ENCODE results near the gene NDUFB10. TPM values are rescaled to one million over a fixed set of nuclear protein-coding genes. Genes with fewer than 3 reads are reported as not detected.
A peak's percentile ranks its signal among the peaks of the same experiment; 100 is the strongest.

NDUFB10 gene
- total RNA-seq, 3 donors from 2014 or later: 204 to 212 (median 210) TPM

DNA sequence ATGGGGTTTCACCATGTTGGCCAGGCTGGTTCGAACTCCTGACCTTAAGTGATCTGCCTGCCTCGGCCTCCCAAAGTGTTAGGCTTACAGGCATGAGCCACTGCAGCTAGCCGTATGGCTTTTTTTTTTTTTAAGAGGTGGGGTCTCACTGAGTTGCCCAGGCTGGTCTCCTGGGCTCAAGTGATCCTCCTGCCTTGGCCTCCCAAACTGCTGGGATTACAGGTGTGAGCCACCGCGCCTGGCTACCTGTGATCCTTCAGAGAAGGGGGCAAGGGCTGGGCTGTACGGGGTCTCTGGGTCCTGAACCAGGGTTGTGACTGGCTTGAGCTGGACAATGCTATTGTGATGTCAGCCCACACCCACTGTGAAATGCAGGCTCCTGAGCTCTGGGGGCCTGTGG is 7.1 kb downstream of the NDUFB10 start, which contains the start of gene RNF151:
Gene RNF151, plus strand, starts transcription at position 397 of the 400 bp plus-strand sequence. CDS start 26 bp downstream, outside the sequence.
- intact Hi-C loops (cut with DNase I, micrococcal nuclease): no loop called here
- ATAC-seq: no peak
- peaks cover 20% of the 10 kb centered on the region for H3K4me1 ChIP-seq (ENCODE audit: low read depth)
- TF ChIP-seq, protein P1, sequence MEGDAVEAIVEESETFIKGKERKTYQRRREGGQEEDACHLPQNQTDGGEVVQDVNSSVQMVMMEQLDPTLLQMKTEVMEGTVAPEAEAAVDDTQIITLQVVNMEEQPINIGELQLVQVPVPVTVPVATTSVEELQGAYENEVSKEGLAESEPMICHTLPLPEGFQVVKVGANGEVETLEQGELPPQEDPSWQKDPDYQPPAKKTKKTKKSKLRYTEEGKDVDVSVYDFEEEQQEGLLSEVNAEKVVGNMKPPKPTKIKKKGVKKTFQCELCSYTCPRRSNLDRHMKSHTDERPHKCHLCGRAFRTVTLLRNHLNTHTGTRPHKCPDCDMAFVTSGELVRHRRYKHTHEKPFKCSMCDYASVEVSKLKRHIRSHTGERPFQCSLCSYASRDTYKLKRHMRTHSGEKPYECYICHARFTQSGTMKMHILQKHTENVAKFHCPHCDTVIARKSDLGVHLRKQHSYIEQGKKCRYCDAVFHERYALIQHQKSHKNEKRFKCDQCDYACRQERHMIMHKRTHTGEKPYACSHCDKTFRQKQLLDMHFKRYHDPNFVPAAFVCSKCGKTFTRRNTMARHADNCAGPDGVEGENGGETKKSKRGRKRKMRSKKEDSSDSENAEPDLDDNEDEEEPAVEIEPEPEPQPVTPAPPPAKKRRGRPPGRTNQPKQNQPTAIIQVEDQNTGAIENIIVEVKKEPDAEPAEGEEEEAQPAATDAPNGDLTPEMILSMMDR (IDR thresholded peaks at IDR 0.05): no peak
- H3K9me3 ChIP-seq: no peaks in the 10 kb centered on the region
- H3K36me3 ChIP-seq (ENCODE audit: low read depth): peaks cover 2% of the 10 kb centered on the region
- DNase-seq: no peak
- H3K4me3 ChIP-seq: no peak within 1 kb of the TSS

DNA sequence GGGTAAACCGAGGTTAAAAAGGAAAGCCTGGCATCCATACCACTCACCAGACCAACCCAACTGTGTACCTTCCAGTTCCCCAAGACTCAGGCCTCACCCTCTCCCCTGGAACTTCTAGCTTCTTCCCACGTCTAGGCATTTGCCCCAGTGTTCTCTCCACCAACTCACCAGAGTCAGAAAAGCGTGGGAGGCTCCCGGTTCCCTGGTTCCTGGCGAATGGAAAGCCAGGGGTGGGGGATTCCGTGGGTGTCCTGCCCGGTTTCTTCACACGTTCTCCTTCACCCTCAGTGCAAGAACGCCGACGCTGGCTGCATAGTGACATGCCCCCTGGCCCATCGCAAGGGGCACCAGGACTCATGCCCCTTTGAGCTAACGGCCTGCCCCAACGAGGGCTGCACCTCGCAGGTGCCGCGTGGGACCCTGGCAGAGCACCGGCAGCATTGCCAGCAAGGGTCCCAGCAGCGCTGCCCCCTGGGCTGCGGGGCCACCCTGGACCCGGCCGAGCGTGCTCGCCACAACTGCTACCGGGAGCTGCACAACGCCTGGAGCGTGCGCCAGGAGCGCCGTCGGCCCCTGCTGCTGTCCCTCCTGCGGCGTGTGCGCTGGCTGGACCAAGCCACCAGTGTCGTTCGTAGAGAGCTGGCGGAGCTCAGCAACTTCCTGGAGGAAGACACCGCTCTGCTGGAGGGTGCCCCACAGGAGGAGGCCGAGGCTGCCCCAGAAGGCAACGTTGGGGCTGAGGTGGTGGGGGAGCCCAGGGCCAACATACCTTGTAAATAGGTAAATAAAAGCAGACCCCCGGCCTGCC is 9.0 kb downstream of the NDUFB10 start:
- Histone ChIP-seq H3K4me3 (no peak overlapping the region), H3K4me1 (ENCODE audit: low read depth) (peaks cover 29% of the 10 kb centered on the region), H3K36me3 (ENCODE audit: low read depth) (no peaks in the 10 kb centered on the region), H3K9me3 (no peaks in the 10 kb centered on the region)
- ATAC-seq (no peak), DNase-seq (no peak)
- TF ChIP-seq, protein P1 (IDR thresholded peaks at IDR 0.05): no peak
- intact Hi-C loops (cut with DNase I, micrococcal nuclease): no loop called here

DNA sequence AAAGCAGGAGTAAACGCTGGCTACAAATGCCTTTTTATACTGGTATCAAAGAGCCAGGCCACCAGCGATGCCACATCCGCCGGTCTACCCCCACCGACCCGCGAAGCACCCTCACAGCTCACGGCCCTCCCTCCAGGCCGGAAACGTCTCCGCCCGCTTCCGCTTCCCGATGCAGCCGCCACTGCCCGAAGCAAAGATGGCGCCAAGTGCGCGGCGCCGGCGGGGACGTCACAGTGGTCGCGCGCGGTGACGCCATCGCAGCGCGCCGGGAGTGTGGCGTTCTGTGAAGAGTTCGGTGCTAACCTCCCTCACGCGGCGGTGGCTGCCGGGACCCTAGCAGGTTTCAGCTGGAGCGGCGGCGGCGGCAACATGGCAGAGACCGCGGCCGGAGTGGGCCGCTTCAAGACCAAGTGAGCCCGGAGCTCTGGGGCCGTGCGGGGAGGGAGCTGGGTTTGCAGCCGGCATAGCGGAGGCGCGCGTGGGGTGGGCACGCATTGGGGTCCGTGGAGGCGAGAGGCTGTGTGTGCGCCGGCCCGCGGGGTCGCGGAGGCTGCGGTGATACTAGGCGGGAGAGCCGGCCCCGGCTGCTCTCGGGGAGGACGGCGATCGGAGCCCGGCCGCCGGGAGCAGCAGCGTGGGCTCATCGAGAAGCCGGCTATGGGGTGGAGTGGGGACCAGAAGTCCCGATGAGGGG is 12.6 kb downstream of the NDUFB10 start, which contains the start of gene TBL3:
Gene TBL3, plus strand, starts transcription at position 258 of the 694 bp plus-strand sequence. Its CDS starts 112 bp downstream, at position 370.
- TF ChIP-seq, protein P1 (IDR thresholded peaks at IDR 0.05): no peak
- DNase-seq (peak; percentile 94 to 97 (median 97)), ATAC-seq (peak; percentile 96)
- H3K36me3 ChIP-seq (ENCODE audit: low read depth): no peaks in the 10 kb centered on the region
- no peaks in the 10 kb centered on the region for H3K9me3 ChIP-seq
- intact Hi-C loops (cut with DNase I, micrococcal nuclease): no loop called here
- peaks cover 16% of the 10 kb centered on the region for H3K4me1 ChIP-seq (ENCODE audit: low read depth)
- peak within 1 kb of the TSS; percentile 73 for H3K4me3 ChIP-seq

DNA sequence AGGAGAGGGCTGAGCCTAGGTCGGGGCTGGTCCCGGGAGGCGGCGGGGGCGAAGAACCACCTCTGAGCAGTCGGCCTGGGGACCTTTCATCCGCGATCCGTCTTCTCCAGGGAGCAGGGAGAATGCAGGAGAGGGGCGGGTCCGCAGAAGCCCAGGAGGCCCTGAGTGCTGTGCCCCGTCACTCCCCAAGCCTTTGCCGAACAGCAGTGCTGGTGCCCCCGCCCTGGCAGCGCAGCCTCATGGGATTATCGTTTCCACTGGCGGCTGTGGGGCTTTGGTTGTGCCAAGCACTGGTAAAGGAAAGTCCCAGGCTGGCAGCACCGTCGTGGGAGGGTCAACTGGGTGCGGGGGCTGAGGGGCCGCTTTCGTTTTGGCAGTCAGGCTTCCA is 13.1 kb downstream of the NDUFB10 start:
- Histone ChIP-seq H3K4me1 (ENCODE audit: low read depth) (peaks cover 16% of the 10 kb centered on the region), H3K4me3 (peak overlapping the region; percentile 73), H3K9me3 (no peaks in the 10 kb centered on the region), H3K36me3 (ENCODE audit: low read depth) (no peaks in the 10 kb centered on the region)
- ATAC-seq (peak; percentile 43), DNase-seq (peak in 2 of 3 donors; percentile 51 to 66)
- TF ChIP-seq, protein P1 (IDR thresholded peaks at IDR 0.05): no peak
- intact Hi-C loops (cut with DNase I, micrococcal nuclease): no loop called here

DNA sequence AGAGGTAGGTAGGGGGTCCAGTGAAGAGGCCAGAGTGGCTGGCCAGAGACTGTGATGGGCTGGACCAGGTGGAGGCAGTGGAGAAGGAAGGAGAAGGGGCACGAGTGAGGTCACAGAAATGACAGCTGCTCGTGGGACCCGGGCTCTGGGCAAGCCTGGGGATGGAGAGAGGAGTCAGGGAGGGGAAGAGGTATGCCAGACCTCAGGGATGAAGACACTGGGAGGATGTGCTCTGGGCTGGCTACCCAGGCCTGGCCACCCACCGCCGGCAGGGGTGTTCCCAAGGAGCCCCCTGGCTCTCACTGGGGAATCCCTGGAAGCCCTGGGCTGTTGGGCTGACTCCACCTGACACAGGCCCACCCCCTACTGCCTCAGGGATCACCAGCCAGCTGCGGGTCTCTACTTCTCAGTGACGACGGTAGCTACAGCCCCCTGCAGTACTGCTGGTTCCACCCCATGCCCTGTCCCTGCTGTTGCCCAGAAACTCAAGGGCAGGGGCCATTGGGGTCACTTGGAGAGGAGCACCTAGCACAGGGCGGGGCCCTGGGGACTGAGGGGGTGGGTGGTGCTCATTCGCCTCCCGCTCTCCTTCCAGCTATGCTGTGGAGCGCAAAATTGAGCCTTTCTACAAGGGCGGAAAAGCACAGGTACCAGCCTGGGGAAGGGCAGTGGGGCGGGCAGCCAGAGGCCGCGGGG is 14.3 kb downstream of the NDUFB10 start:
- H3K4me3 ChIP-seq: no peak overlapping the region
- H3K9me3 ChIP-seq: no peaks in the 10 kb centered on the region
- no peak for ATAC-seq
- DNase-seq: peak in 2 of 3 donors; percentile 31 to 48
- H3K4me1 ChIP-seq (ENCODE audit: low read depth): peaks cover 16% of the 10 kb centered on the region
- intact Hi-C loops (cut with DNase I, micrococcal nuclease): no loop called here
- H3K36me3 ChIP-seq (ENCODE audit: low read depth): no peaks in the 10 kb centered on the region
- TF ChIP-seq, protein P1 (IDR thresholded peaks at IDR 0.05): no peak
